Right hindlimb (tissue), 1 donor: Measurements from ENCODE around the gene TFEB.
"Not testable (repeated sequence)": the region's sequence is repeated elsewhere in the genome, so short reads cannot be mapped to it uniquely, and the experiment has no call there.

Experiments
- DNase-seq: peaks from one replicate; pipeline ENCODE4 v3.0.0-alpha.2; 2018

TFEB gene

GRCh38 chr6:41735427-41736185 is at the start of gene TFEB:
TSS of gene TFEB (minus strand) at chr6:41735608. CDS start at chr6:41691213, 44,395 bp downstream.
- peak; percentile 96 for DNase-seq

GRCh38 chr6:41784581-41785171 is 49.3 kb upstream of the TFEB start:
- DNase-seq = no peak

- no peak for DNase-seq
Measured at GRCh38 chr6:41783106-41783780, 47.8 kb upstream of the TFEB start.

DNA sequence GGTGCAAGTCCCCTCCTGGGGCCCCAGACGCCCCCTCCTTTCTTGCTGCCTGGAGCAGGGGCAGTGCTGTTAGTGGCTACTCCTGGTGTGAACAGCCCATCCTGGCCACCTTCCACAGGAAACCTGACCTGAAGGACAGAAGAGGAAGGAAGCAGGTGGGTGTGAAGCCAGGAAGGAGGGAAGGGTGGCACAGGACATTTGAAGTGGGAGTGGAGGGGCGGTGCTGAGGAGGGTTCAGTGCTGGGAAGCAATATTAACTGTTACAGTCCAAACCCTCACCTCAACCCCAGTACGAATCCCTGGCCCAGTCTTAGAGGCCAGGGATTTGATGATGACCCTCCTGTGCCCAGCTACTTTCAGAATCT is 45.9 kb upstream of the TFEB start:
- DNase-seq = no peak

- DNase-seq = peak; percentile 58
Measured at GRCh38 chr6:41780551-41781365, 45.4 kb upstream of the TFEB start, which contains the start of gene PRICKLE4. TSS of gene PRICKLE4 (plus strand) at chr6:41780782. CDS start at chr6:41783474, 2,692 bp downstream.

GRCh38 chr6:41779788-41780550 is 44.6 kb upstream of the TFEB start, which contains the start of gene FRS3:
TSS of gene FRS3 (minus strand) at chr6:41779900. CDS start at chr6:41776987, 2,913 bp downstream.
- DNase-seq = peak; percentile 98

- DNase-seq = no peak
Measured at GRCh38 chr6:41779336-41779735, 43.9 kb upstream of the TFEB start.

GRCh38 chr6:41778895-41779294 is 43.5 kb upstream of the TFEB start:
- DNase-seq = no peak

DNA sequence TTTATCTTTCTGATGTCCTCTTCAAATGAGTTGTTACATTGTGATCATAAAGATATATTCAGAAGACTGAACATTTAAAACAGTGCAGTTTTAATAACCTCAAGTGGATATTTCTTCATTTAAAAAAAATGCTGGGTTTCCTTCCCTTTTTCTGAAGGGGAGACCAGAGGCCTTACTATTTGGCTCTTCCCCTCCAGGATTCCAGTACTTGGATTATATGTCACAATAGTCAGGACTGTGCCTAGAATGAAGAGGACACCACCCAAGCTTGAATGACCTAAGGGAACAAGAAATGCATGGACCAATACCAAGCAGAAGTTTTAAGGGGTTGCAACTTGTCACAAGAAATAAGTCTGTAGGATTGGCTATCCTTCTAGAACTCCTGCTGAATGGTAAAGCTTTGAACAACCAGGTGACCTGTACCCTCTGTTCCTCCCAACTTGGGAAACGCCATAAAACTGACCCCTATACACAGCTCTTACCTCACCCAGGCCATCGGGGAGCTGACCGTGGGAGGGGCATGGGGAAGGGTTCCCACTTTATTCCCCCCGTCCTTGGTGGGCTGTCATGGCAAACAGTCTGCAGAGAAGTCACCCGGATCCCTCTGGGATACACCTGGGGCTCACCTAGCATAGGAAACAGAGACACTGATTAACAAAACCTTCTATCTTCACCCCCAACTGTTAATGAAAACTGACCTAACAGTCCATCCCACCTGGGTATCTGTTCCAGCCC is 42.3 kb upstream of the TFEB start:
- no peak for DNase-seq

- no peak for DNase-seq
Measured at GRCh38 chr6:41775293-41775882, 40.0 kb upstream of the TFEB start.

- DNase-seq = no peak
Measured at GRCh38 chr6:41774841-41775240, 39.4 kb upstream of the TFEB start.

- DNase-seq = no peak
Measured at GRCh38 chr6:41771058-41771983, 35.9 kb upstream of the TFEB start.

DNA sequence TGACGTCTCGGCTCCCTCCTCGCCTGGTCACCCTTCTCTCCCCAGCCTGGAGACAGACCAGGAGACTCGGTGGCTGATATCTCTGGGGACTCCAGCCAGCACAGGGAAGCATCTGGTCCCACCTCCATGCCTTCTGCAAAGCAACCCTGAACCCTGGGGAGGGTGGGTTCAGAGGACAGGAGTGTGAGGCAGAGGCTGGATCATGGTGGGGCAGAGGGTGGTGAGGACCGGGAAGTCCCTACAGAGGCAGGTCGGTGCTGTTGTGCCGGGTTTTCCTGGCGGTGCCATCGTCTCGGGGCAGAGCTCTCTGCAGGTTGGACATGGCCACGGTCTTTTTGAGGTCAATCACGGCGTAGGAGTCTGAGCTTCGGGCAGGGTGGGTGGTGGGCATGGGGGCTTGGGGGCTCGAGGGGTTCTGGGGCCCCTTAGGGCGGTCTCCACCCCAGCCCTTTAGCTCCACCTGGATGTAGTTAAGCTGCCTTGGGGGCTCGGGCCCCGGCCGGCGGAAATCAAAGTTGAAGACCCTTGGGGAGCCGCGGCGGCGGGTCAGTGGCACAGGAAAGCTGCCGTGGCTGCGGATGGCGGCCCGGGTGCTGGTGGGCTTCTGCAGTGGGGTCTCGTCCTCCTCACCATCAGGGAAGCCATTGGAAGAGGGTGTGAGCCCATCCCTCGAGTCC is 35.1 kb upstream of the TFEB start:
- no peak for DNase-seq

DNA sequence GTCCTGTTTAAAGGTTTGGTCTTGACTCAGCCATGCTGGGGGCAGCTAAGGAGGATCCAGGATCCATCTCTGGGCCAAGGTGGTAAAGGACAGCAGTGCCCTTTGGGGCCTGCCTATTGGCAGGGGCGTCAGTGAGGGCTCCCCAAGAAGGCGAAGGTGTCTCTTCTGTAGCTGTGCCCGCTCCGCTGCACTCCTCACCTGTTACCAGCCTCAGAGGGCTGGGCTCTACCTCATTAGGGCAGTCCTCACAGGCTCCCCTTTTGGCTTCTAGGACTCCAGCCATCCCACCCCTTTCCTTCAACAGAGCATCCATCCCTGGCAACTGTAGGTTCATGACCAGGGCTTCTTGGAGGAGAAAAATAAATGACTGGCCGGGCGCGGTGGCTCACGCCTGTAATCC is 34.0 kb upstream of the TFEB start:
- DNase-seq = no peak

DNA sequence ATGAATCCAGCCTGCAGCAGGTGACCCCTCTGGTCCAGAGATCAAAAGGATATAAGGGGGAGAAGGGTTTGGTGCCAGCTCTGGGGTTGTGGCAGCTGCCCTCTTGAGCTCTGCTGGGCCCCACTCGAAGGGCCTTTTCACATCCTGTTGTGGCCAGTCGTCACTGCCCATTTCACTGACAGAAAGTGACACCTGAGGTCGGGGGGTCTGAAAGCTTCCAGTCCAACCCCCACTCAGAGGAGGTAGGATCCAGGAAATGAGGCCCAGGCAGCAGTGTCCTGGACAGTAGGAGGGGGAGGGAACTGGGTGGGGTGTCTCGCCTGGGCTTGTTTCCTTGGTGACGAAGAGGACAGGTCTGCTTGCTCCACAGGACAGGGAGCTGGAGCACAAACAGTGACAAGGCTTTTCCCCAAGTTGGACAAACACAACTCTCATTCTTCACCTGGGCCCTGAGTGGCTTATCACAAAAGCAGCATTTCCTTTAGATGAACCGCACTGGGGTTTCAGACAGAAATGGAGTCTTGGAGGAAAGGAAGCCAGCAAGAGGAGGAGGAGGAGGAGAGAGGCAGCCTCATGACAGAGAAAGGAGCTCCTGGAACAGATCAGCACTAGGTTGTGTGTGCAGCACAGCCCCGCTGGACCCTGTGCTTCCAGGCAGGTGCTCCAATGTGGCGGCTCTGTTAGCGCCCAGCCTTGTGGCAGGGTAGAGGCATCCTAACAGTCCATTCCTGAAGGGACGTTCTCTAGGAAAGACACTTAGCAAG is 33.3 kb upstream of the TFEB start:
- no peak for DNase-seq

- no peak for DNase-seq
Measured at GRCh38 chr6:41767112-41767833, 31.9 kb upstream of the TFEB start.

GRCh38 chr6:41766043-41766664 is 30.7 kb upstream of the TFEB start:
- not testable (repeated sequence) for DNase-seq
